Psoas muscle (tissue), 8 donors: ENCODE measurements around the gene TOR2A. TPM values are rescaled to one million over a fixed set of nuclear protein-coding genes. Genes with fewer than 3 reads are reported as not detected.

ENCODE experiments used
- ATAC-seq, 4 donors: fragments of 200-7000 bp; cut with Tn5 transposase; one replicate each; pipeline ENCODE4 v1.9.1; 2020; ENCODE audit warnings: moderate library complexity in 3 of 4, mild to moderate bottlenecking in 2 of 4
- DNase-seq, 2 donors: peaks; one replicate each; pipeline ENCODE4 v3.0.0-alpha.2; 2020
- H3K27ac ChIP-seq: fragments of 200-600 bp; one replicate; pipeline ENCODE4 v1.8.0; 2022
- H3K27me3 ChIP-seq, 3 donors: fragments of 200-600 bp in 1 of 3; one replicate each; pipeline versions ENCODE4 v1.6.1 to v1.8.0; 2013 to 2022; ENCODE audit warnings: low read length in 2 of 3, mild to moderate bottlenecking in 2 of 3, moderate library complexity in 1 of 3; ENCODE audit not compliant: insufficient read depth in 3 of 3
- H3K36me3 ChIP-seq, 2 donors: fragments of 200-600 bp in 1 of 2; one replicate each; pipeline versions ENCODE4 v1.6.1 to v1.8.0; 2013 to 2022; ENCODE audit warnings: low read depth in 1 of 2, mild to moderate bottlenecking in 1 of 2, moderate library complexity in 1 of 2; ENCODE audit not compliant: insufficient read depth in 1 of 2
- H3K4me1 ChIP-seq: fragments of 200-600 bp; one replicate; pipeline ENCODE4 v1.8.0; 2022
- H3K4me3 ChIP-seq: fragments of 200-600 bp; one replicate; pipeline ENCODE4 v1.8.0; 2022; ENCODE audit warnings: mild to moderate bottlenecking
- H3K9me3 ChIP-seq: fragments of 200-600 bp; one replicate; pipeline ENCODE4 v1.8.0; 2022
- WGBS, 3 donors: extraction: QIAGEN DNeasy Blood & Tissue Kit; methylation state at CpG; one replicate each; pipeline versions ENCODE4 v1.1.6 to v1.1.7; 2013; 5-methylcytosine and 5-hydroxymethylcytosine counted together
- intact Hi-C, 2 donors: fragments of 100-400 bp; cut with DNase I; formaldehyde crosslinking; loops; one replicate each; pipeline versions ENCODE4 v1.11.0 to v1.14.2; 2022
- polyA plus RNA-seq, 3 donors: library from polyadenylated mRNA; stranded (reverse); fragments of 200-250 nt; gene quantifications; one replicate each; pipeline ENCODE4 v1.2.3, GENCODE V29; 2013
- total RNA-seq, 4 donors: library from RNA; stranded (reverse); fragmentation: NEBNext Ultra II Directional in 2 of 4; extraction: Animal tissue kit (Norgen Biotek cat#: 25700) in 2 of 4; gene quantifications; one replicate each; pipeline versions ENCODE4 v1.2.1 to v1.2.4, GENCODE V29; 2021 to 2023
- TF ChIP-seq, protein P1 (sequence below): fragments of 200-600 bp; IDR thresholded peaks from one replicate; pipeline ENCODE4 v1.8.0; 2022; ENCODE audit warnings: antibody characterized with exemption
- donor health status: healthy with polysubstance abuse.
- donor health status: DM: no; HTN: no; CAD: no; lungs with moderate emphysema.
- donor health status: Bipolar disorder and iron deficiency.
- donor health status: healthy.
- donor health status: DM: yes; HTN: yes; CAD: no.
- donor health status: DM: no; HTN: no; CAD: no.
- donor health status: DM: no; HTN: no; CAD: no.
- donor health status: DM: yes; HTN: yes; CAD: no.

The TOR2A gene
- total and polyA plus RNA-seq, 7 donors: 2.8 to 6.9 (median 4.6) TPM

DNA sequence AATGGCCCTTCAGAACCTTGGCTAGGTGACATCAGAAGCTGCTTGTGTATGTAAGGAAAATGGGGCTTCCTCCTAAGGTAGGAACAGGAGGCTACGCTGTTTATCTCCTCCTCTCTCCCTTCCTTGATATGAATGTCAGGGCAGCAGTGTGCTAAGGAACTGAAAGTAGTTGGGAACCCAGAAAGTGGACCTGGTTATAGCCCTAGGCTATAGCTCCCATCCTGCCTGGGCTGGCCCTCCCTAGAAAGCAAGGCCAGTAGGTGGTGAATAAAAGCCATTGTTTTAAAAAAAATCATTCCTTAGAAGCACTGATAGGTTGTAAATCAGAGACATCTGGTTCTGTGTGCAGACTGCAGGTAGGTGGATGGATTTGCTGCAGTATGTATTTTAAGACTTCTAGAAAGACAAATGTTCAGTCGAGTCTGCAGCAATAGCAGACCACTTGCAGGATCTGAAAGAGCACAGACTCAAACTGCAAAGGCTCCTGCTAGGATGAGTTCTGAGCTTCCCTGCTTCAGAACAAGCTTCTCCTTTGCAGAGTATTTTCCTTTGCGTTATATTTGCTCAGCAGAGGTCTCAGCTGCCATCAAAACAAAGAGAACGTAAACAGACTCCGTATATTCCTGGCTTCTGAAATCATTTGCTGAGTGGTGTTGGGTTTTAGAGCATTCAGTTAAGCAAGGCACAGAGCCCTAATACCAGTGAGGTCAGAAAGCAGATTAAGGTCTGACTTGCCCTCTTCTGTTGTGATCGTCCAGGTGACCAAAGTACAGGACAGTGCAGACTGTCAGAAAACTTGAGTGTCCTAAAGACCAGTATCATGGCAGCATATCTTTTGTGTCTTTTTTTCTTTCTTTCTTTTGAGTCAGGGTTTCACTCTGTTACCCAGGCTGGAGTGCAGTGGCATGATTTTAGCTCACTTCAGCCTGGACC, 48.4 kb downstream of the TOR2A start:
- ATAC-seq: peak in 3 of 4 donors; percentile 23 to 46 (median 34)
- Histone ChIP-seq H3K4me1 (peaks cover 10% of the 10 kb centered on the region), H3K36me3 (peaks cover 0 to 29% of the 10 kb centered on the region in 2 donors), H3K27ac (peak overlapping the region; percentile 36), H3K4me3 (no peak overlapping the region), H3K27me3 (no peaks in the 10 kb centered on the region), H3K9me3 (no peaks in the 10 kb centered on the region)
- TF ChIP-seq, protein P1, sequence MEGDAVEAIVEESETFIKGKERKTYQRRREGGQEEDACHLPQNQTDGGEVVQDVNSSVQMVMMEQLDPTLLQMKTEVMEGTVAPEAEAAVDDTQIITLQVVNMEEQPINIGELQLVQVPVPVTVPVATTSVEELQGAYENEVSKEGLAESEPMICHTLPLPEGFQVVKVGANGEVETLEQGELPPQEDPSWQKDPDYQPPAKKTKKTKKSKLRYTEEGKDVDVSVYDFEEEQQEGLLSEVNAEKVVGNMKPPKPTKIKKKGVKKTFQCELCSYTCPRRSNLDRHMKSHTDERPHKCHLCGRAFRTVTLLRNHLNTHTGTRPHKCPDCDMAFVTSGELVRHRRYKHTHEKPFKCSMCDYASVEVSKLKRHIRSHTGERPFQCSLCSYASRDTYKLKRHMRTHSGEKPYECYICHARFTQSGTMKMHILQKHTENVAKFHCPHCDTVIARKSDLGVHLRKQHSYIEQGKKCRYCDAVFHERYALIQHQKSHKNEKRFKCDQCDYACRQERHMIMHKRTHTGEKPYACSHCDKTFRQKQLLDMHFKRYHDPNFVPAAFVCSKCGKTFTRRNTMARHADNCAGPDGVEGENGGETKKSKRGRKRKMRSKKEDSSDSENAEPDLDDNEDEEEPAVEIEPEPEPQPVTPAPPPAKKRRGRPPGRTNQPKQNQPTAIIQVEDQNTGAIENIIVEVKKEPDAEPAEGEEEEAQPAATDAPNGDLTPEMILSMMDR: no peak
- WGBS, 3 donors: 67 to 87% (median 68%) methylated on average over 6 of the region's 6 CpGs
- intact Hi-C loops: no loop called here
- DNase-seq: no peak

DNA sequence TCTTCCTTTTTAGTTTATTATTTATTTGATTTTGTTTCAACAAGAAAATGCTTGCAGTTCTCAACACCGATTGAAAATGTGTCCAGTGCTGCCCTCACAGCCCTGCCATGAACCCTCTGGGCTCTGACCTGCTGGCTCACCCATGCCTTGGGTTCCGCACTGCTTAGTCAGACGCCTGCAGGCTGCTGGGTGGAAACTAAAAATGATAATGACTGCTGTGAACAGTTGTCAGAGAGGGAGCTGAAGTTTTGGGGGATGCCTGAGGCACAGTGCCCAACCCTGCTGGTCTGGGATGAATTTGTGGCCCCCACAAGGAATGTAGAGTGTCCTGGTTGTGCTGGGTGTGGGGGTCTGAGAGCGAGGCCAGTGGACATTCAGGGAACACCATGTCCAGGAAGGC, 50.5 kb downstream of the TOR2A start:
- no peak overlapping the region for H3K27ac ChIP-seq
- WGBS, 3 donors: 88 to 92% (median 89%) methylated on average over 4 of the region's 4 CpGs
- no peaks in the 10 kb centered on the region for H3K9me3 ChIP-seq
- H3K36me3 ChIP-seq: peaks cover 0 to 40% of the 10 kb centered on the region in 2 donors
- no peaks in the 10 kb centered on the region for H3K27me3 ChIP-seq
- DNase-seq: no peak
- TF ChIP-seq, protein P1: no peak
- ATAC-seq: no peak
- peaks cover 10% of the 10 kb centered on the region for H3K4me1 ChIP-seq
- intact Hi-C loops: loop anchor here in 1 of 2 donors (2.0 kb wide), 1 partner anchor 14 kb away; no protein-coding TSS in a partner anchor
- H3K4me3 ChIP-seq: no peak overlapping the region

DNA sequence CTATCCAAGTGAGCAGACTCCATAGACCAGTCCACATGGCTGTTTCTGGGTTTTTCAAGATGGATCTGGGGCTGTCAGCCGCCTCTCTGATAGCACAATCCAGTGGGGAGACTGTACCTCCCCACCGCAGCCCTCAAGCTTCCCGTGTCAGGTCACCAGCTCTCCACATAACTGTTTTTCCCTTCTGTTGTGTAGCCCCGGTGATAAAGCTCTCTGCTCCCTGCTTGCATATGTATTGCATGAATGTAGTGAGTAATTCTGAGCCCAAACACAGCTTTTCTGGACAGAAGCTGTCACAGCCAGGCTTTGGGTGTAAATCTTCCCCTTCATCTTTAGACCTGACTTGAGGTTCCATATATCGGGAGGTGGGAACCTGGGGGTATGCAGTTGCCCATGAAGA, 51.4 kb downstream of the TOR2A start:
- H3K4me1 ChIP-seq: peaks cover 10% of the 10 kb centered on the region
- H3K9me3 ChIP-seq: no peaks in the 10 kb centered on the region
- peak overlapping the region; percentile 85 for H3K27ac ChIP-seq
- intact Hi-C loops: loop anchor here in 1 of 2 donors (2.0 kb wide), 1 partner anchor 15 kb away; no protein-coding TSS in a partner anchor
- peaks cover 0 to 41% of the 10 kb centered on the region in 2 donors for H3K36me3 ChIP-seq
- TF ChIP-seq, protein P1: no peak
- no peak overlapping the region for H3K4me3 ChIP-seq
- no peak for DNase-seq
- WGBS, 3 donors: 90 to 93% (median 92%) methylated on average over 5 of the region's 5 CpGs
- H3K27me3 ChIP-seq: no peaks in the 10 kb centered on the region
- no peak for ATAC-seq

DNA sequence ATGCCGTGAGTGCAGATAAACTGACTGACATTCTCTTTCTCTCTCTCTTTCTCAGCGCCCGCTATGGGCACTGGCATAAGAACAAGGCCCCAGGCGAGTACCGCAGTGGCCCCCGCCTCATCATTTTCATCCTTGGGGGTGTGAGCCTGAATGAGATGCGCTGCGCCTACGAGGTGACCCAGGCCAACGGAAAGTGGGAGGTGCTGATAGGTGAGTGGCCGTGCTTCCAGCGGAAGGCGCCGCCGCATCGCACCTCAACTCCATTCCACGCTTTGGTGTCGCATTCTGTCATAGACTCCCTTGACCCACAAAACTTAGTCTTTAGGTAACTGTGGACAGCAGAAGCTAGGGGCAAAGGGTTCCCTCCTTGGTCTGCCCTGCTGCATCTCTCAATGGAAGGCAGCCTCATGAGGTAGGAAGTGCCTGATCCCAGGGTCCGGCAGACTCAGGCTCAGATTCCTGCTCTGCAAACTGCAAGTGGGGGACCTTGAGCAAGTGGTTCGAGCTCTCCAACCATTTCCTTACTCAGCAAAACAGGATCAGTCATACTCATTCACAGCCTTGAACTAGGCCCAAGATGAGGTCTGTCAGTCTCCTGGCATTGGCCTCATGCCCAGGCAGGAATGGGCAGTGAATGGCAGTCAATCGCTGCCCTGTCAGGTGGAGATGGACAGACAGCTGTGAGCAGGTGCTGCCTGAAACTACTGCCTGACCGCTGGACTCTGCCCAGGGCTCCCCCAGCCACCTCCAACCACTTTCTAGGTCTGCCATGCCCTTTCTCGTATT, 52.5 kb downstream of the TOR2A start:
- Histone ChIP-seq H3K4me1 (peaks cover 10% of the 10 kb centered on the region), H3K27ac (peak overlapping the region; percentile 85), H3K27me3 (no peaks in the 10 kb centered on the region), H3K36me3 (peaks cover 0 to 45% of the 10 kb centered on the region in 2 donors), H3K4me3 (peak overlapping the region; percentile 23), H3K9me3 (no peaks in the 10 kb centered on the region)
- ATAC-seq (peak; percentile 95 to 97 (median 96)), DNase-seq (peak; percentile 81 to 90)
- intact Hi-C loops: no loop called here
- TF ChIP-seq, protein P1: no peak
- WGBS, 3 donors: 78 to 83% (median 79%) methylated on average over 23 of the region's 23 CpGs

Other genes with a start within 250 kb of the TOR2A start
- gene STXBP1, start 123.0 kb downstream of the TOR2A start, total RNA-seq: 10 to 100 TPM in 2 of 4 donors, 1 to 10 TPM in 2; 6.1 to 12.3 (median 8.9) TPM
- gene STXBP1, start 123.0 kb downstream of the TOR2A start, polyA plus RNA-seq: 1 to 10 TPM; 2.8 to 6.7 (median 3.2) TPM
- under 1 TPM in 1 of 4 donors, not detected in 3; 0.10 TPM for gene CFAP157, start 28.3 kb downstream of the TOR2A start, total RNA-seq
- under 1 TPM; 0.18 to 0.34 (median 0.27) TPM for gene CFAP157, start 28.3 kb downstream of the TOR2A start, polyA plus RNA-seq
- gene PTRH1, start 19.6 kb downstream of the TOR2A start, total RNA-seq: 10 to 100 TPM in 3 of 4 donors, 1 to 10 TPM in 1; 7.9 to 37.7 (median 13.3) TPM
- gene PTRH1, start 19.6 kb downstream of the TOR2A start, polyA plus RNA-seq: 10 to 100 TPM; 21.8 to 44.6 (median 36.2) TPM
- gene TTC16, start 19.2 kb downstream of the TOR2A start, total RNA-seq: under 1 TPM in 1 of 4 donors, not detected in 3; 0.10 TPM
- gene TTC16, start 19.2 kb downstream of the TOR2A start, polyA plus RNA-seq: under 1 TPM in 2 of 3 donors, not detected in 1; 0.01 to 0.03 TPM
- gene SH2D3C, start 43.4 kb upstream of the TOR2A start, total RNA-seq: 10 to 100 TPM in 2 of 4 donors, 1 to 10 TPM in 2; 8.3 to 12.0 (median 10.3) TPM
- gene SH2D3C, start 43.4 kb upstream of the TOR2A start, polyA plus RNA-seq: 10 to 100 TPM in 1 of 3 donors, 1 to 10 TPM in 2; 5.3 to 10.0 (median 8.4) TPM
- 10 to 100 TPM; 26.5 to 46.1 (median 42.9) TPM for gene CDK9, start 50.7 kb upstream of the TOR2A start, total RNA-seq
- 10 to 100 TPM; 29.7 to 39.3 (median 31.5) TPM for gene CDK9, start 50.7 kb upstream of the TOR2A start, polyA plus RNA-seq
- 10 to 100 TPM; 39.7 to 61.9 (median 45.8) TPM for gene FPGS, start 67.6 kb upstream of the TOR2A start, total RNA-seq
- gene FPGS, start 67.6 kb upstream of the TOR2A start, polyA plus RNA-seq: 10 to 100 TPM; 21.9 to 32.3 (median 29.8) TPM
- gene ENG, start 119.4 kb upstream of the TOR2A start, total RNA-seq: 10 to 100 TPM; 31.7 to 80.4 (median 54.3) TPM
- gene ENG, start 119.4 kb upstream of the TOR2A start, polyA plus RNA-seq: 10 to 100 TPM; 22.1 to 78.1 (median 28.6) TPM
- gene AK1, start 142.4 kb upstream of the TOR2A start, total RNA-seq: 100 to 1,000 TPM; 369 to 854 (median 688) TPM
- 100 to 1,000 TPM; 310 to 845 (median 778) TPM for gene AK1, start 142.4 kb upstream of the TOR2A start, polyA plus RNA-seq
- gene ST6GALNAC6, start 164.3 kb upstream of the TOR2A start, total RNA-seq: 10 to 100 TPM; 20.3 to 26.1 (median 24.4) TPM
- 10 to 100 TPM; 18.5 to 35.5 (median 31.0) TPM for gene ST6GALNAC6, start 164.3 kb upstream of the TOR2A start, polyA plus RNA-seq
- 10 to 100 TPM in 3 of 4 donors, 1 to 10 TPM in 1; 8.9 to 52.6 (median 27.3) TPM for gene ST6GALNAC4, start 181.7 kb upstream of the TOR2A start, total RNA-seq
- 10 to 100 TPM; 14.0 to 31.4 (median 14.8) TPM for gene ST6GALNAC4, start 181.7 kb upstream of the TOR2A start, polyA plus RNA-seq
- gene PIP5KL1, start 195.5 kb upstream of the TOR2A start, total RNA-seq: under 1 TPM in 2 of 4 donors, not detected in 2; 0.40 to 0.44 TPM
- under 1 TPM in 2 of 3 donors, not detected in 1; 0.05 to 0.12 TPM for gene PIP5KL1, start 195.5 kb upstream of the TOR2A start, polyA plus RNA-seq
- gene DPM2, start 202.6 kb upstream of the TOR2A start, total RNA-seq: 10 to 100 TPM in 3 of 4 donors, 1 to 10 TPM in 1; 9.7 to 17.4 (median 12.2) TPM
- 10 to 100 TPM; 16.6 to 39.6 (median 37.1) TPM for gene DPM2, start 202.6 kb upstream of the TOR2A start, polyA plus RNA-seq
- gene EEIG1, start 245.7 kb upstream of the TOR2A start, total RNA-seq: 10 to 100 TPM in 1 of 4 donors, 1 to 10 TPM in 3; 3.6 to 11.4 (median 8.3) TPM
- 1 to 10 TPM; 3.6 to 6.1 (median 5.1) TPM for gene EEIG1, start 245.7 kb upstream of the TOR2A start, polyA plus RNA-seq